ENCODE data around the gene FBXW9. TPM values are rescaled to one million over a fixed set of nuclear protein-coding genes. Genes with fewer than 3 reads are reported as not detected.

FBXW9 gene
- total and polyA plus RNA-seq, 2 of the 8 experiments (the other 6 are each of a cell fraction or from before 2014, with no cell fraction given): 10.8 to 30.1 TPM

GRCh38 chr19:12737835-12738351, 41.5 kb upstream of the FBXW9 start:
- Histone ChIP-seq H3K9ac (replicated peaks in 1 of 4; ENCODE audit: extremely low read depth in 1 of 4, low read depth in 3 of 4, low read length in 3 of 4) (peak overlapping the region; percentile 65 to 96 (median 90)), H4K8ac (ENCODE audit: extremely low read depth, insufficient read depth, low read length) (peak overlapping the region; percentile 99; the same call in 1 of the 2 replicates), H2BK12ac (ENCODE audit: low read depth, low read length) (no peak overlapping the region), H3K9me3 (ENCODE audit: insufficient read depth in 2 of 2, low read depth in 1 of 2, low read length in 1 of 2) (no peaks in the 10 kb centered on the region), H3K14ac (ENCODE audit: insufficient read length) (no peak overlapping the region), H4K20me1 (replicated peaks in 1 of 2; ENCODE audit: control insufficient read depth in 1 of 2, insufficient read depth in 2 of 2, low read length in 2 of 2) (peaks cover 7 to 10% of the 10 kb centered on the region in 2 experiments), H3K23me2 (ENCODE audit: low read depth, low read length) (peaks cover 12% of the 10 kb centered on the region), H3K18ac (ENCODE audit: extremely low read depth, low read length) (no peak overlapping the region), H2AK5ac (ENCODE audit: low read depth, low read length) (0 out of 2 replicates have a peak overlapping the region, but pooled peaks have one; percentile 9), H3K4me2 (ENCODE audit: insufficient read depth in 1 of 2, low read depth in 2 of 2, low read length in 2 of 2) (peak overlapping the region; percentile 86 to 96), H2BK120ac (replicated peaks; ENCODE audit: low read depth, low read length) (no peak overlapping the region), H2BK20ac (ENCODE audit: low read length) (no peak overlapping the region), H3K56ac (replicated peaks; ENCODE audit: insufficient read length, low read depth, low read length) (peak overlapping the region; percentile 36), H2BK15ac (ENCODE audit: low read length) (no peak overlapping the region), H3K4ac (replicated peaks; ENCODE audit: insufficient read length, low read depth, low read length) (no peak overlapping the region), H3K27ac (ENCODE audit: low read depth, low read length) (peak overlapping the region; percentile 98), H3K4me1 (replicated peaks in 1 of 4; ENCODE audit: control insufficient read depth in 3 of 4, insufficient read depth in 4 of 4, low read length in 3 of 4) (peaks cover 3 to 13% (median 7%) of the 10 kb centered on the region in 4 experiments), H3K27me3 (replicated peaks in 1 of 4; ENCODE audit: control insufficient read depth in 3 of 4, extremely low read depth in 1 of 4, insufficient read depth in 3 of 4, low read length in 3 of 4) (no peaks in the 10 kb centered on the region), H3K36me3 (ENCODE audit: control insufficient read depth in 2 of 4, insufficient read depth in 4 of 4, low read length in 3 of 4) (peaks cover 0 to 4% (median 3%) of the 10 kb centered on the region in 4 experiments; a peak in 1 of 8 replicates), H4K91ac (replicated peaks; ENCODE audit: insufficient read length, low read length) (no peak overlapping the region), H3K4me3 (ENCODE audit: extremely low read depth in 1 of 4, insufficient read depth in 2 of 4, low read depth in 3 of 4, low read length in 4 of 4) (peak overlapping the region; percentile 65 to 91 (median 83)), H3K79me2 (ENCODE audit: control insufficient read depth in 1 of 2, insufficient read depth in 2 of 2, low read length in 2 of 2) (peaks cover 15 to 30% of the 10 kb centered on the region in 2 experiments), H2BK5ac (ENCODE audit: low read depth, low read length) (peak overlapping the region; percentile 76), H3K23ac (ENCODE audit: insufficient read length) (no peak overlapping the region), H2AFZ (ENCODE audit: low read length) (peak overlapping the region; percentile 100; the same call in 1 of the 2 replicates), H3K79me1 (ENCODE audit: low read depth, low read length) (peaks cover 4% of the 10 kb centered on the region), H4K5ac (ENCODE audit: insufficient read length, low read depth, low read length) (no peak overlapping the region)
- DNase-seq (ENCODE audit: low read depth in 1 of 2, low spot score in 2 of 2): no peak
- 35% methylated on average over 9 of the region's 13 CpGs; no CpG with 5 or more reads in 1 of the 2 experiments for WGBS, 2 experiments (ENCODE audit: extremely low coverage in 1 of 2, insufficient coverage in 1 of 2, insufficient read length in 1 of 2, insufficient replicate concordance in 2 of 2, low coverage in 1 of 2, low lambda C conversion rate in 2 of 2, missing lambda C conversion rate in 1 of 2)
- ChIA-PET CTCF (ENCODE audit: partially characterized antibody) (interaction anchor here (0.8 to 10.5 kb wide), 3 partner anchors 15 to 37 kb away, joined by 3 to 87 read pairs (median 3); no protein-coding TSS in a partner anchor), POLR2A (ENCODE audit: partially characterized antibody) (interaction anchor here (0.6 to 14.0 kb wide), 12 partner anchors 11 to 134 kb away, joined by 3 to 258 read pairs (median 8); partner anchors contain the start of genes BEST2 and TNPO2)
- no peak for FAIRE-seq
- TF ChIP-seq SAP30 (IDR thresholded peaks at IDR 0.05; ENCODE audit: insufficient read depth, insufficient replicate concordance, low read length) (no peak), CREB1 (IDR thresholded peaks at IDR 0.05) (no peak), GABPA (IDR thresholded peaks at IDR 0.05; ENCODE audit: borderline replicate concordance, insufficient read depth, low read length) (no peak), TAF1 (IDR thresholded peaks at IDR 0.05; ENCODE audit: low read depth, low read length) (no peak), CTBP2 (IDR thresholded peaks at IDR 0.05; ENCODE audit: borderline replicate concordance, insufficient read depth, insufficient read length, low read length) (no peak), CHD1 (IDR thresholded peaks at IDR 0.05; ENCODE audit: low read depth, low read length) (no peak), EP300 (IDR thresholded peaks at IDR 0.05; ENCODE audit: borderline replicate concordance in 1 of 2, low read depth in 2 of 2, low read length in 2 of 2) (no peak), HDAC2 (IDR thresholded peaks at IDR 0.05; ENCODE audit: borderline replicate concordance in 1 of 2, low read depth in 2 of 2, low read length in 2 of 2) (no peak), HDAC6 (IDR thresholded peaks at IDR 0.05; ENCODE audit: low read depth, low read length) (no peak), RAD21 (IDR thresholded peaks at IDR 0.05 in 1 of 2, conservative IDR thresholded peaks at IDR 0.05 in 1 of 2; ENCODE audit: low read depth in 2 of 2, low read length in 2 of 2) (no peak)

Data from H1 (cell line).